ENCODE data around the gene LRRC59. TPM values are rescaled to one million over a fixed set of nuclear protein-coding genes. Genes with fewer than 3 reads are reported as not detected.
"Not testable (repeated sequence)": the region's sequence is repeated elsewhere in the genome, so short reads cannot be mapped to it uniquely, and the experiment has no call there.

Gene LRRC59
- total RNA-seq, 1 donor from 2014 or later = 56.8 TPM

GRCh38 chr17:50424996-50425681, 27.8 kb upstream of the LRRC59 start:
- DNase-seq (ENCODE audit: low spot score) = no peak

DNA sequence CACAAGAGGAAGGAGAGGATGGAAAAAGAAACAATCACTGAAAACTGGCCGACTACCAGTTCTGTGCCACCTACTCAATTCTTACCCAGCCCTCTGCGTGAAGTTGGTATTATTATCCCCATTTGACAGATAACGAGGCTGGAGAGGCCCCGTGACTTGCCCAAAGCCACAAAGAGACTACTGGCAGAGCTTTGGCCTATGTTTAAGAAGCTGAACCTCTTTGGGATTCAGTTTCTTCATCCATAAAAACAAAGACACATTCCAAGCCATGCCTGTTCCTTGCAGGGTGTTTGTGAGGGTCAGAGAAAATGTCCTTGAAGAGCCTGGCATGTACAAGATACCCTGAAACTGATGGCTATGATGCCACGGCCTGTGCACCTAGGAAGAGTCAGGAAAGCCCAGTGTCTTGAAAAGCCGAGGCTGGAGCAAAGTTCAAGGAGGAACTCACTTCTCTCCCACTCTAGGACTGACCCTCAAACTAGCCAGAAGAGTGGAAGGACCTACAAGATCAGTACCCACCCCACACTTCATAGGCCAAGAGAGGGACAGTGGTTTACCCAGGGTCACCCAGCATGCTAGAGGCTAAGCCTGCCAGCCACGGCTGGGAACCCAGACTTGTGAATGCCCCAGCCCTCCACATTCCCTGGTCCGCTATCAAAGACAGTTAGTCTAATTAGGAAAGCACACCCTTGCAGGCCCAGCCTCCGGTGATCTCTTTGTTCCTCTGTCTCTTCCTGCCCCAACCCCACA, 27.1 kb upstream of the LRRC59 start:
- no peak for DNase-seq (ENCODE audit: low spot score)

- peak; percentile 48 for DNase-seq (ENCODE audit: low spot score)
Measured at GRCh38 chr17:50423553-50424159, 26.3 kb upstream of the LRRC59 start.

DNA sequence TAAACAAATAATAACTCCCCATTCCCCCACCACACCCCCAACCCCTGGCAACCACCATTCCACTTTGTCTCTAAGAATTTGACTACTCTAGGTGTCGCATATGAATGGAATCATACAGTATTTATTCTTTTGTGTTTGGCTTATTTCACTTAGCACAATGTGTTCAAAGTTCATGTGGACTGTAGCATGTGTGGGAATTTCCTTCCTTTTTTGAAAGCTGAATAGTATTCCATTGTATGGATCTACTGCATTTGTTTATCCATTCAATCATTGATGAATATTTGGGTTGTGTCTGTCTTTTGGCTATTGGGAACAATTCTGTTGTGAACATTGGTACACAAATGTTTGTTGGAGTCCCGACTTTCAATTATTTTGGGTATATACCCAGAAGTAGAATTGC, 25.4 kb upstream of the LRRC59 start:
- no peak for DNase-seq (ENCODE audit: low spot score)

DNA sequence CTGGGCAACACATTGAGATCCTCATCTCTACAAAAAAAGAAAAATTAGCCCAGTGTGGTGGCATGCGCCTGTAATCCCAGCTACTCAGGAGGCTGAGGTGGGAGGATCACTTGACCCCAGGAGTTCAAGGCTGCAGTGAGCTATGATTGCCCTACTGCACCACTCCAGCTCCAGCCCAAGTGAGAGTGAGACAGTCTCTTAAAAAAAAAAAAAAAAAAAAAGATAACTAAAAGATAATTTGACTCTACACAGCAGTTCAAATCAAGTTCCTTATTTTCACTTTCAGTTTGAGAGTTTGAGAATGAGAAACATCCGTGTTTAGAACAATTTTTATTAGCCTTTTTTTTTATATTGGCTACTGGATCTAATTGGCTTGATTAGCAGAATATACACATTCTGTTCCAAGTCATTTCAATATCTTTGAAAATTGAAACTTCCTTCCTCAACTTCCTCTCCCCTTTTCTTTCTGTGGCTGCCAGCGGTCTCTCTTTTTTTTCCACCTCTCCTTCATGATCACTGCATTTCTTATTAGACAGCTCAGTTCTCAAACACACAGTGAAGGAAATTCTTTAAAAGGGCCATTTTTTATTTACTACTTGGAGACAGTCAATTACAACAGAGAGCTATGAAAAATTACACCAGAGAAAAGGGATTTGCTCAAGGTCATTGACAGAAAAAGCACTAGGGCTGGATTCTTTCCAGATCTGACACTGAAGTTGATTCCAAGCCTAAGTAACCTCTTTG, 24.2 kb upstream of the LRRC59 start:
- no peak for DNase-seq (ENCODE audit: low spot score)

DNA sequence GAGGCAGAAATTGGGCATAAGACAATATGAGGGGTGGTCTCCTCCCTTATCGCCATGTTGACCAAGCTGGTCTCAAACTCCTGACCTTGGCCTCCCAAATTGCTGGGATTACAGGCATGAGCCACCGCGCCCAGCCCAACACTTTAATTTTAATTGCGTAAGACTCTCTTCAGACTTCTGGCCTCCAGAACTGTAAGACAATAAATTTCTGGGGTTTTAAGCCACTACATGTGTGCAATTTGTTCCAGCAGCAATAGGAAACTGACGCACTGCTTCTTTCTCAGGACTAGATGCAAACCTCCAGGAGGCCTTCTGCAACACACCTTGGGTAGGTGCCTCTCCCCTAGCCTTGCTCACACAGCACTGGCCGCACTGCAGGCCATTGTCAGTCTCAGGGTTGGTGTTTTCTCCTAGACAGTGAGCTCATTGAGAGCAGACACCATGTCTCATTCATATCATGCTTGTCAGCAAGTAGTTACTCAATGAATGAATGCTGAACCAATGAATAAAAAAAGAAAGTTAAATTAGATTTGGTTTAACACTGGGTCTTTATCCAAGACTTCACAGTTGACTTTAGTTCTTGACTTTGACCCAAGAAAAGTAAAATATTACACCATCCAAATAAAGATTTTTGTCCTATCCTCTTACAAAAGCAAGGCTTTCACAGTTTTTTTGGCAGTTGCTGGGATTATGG, 23.2 kb upstream of the LRRC59 start:
- no peak for DNase-seq (ENCODE audit: low spot score)

- not testable (repeated sequence) for DNase-seq (ENCODE audit: low spot score)
Measured at GRCh38 chr17:50419577-50419976, 22.3 kb upstream of the LRRC59 start.

DNA sequence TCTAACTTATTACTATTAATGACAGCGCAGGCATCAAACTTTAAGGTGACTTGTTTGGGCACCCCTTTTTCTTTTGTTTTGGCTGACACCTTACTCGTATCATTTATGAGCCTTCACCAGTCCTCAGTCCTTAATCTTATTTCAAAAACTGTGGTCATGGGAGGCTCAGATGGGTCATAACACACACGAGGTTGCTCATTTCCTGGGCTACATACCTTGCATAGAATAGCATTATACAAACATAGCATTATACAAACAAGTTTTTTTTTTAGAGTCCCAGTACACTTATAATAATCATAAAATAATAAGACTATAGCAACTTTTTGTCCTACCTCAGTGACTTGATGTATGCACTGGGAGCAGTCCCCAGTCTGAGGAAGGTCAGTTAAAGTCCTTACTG, 17.5 kb upstream of the LRRC59 start:
- no peak for DNase-seq (ENCODE audit: low spot score)

DNA sequence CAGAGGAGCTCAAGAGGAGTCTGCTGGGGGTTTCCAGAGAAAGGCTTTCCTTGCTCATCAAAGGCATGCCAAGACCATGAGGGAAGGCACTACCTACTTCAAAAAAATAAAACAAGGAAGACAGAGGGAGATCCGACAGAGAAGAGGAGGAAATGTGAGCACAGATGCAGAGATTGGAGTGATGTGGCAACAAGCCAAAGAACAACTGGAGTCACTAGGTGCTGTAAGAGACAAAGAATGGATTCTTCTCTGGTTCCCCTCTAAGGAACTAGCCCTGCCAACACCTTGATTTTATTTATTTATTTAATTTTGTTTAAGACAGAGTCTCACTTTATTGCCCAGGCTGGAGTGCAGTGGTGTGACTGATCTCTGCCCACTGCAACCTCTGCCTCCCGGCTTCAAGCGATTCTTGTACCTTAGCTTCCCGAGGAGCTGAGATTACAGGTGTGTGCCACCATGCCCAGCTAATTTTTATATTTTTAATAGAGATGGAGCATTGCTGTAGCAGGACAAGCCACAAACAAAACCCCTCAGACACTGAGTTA, 14.9 kb upstream of the LRRC59 start:
- no peak for DNase-seq (ENCODE audit: low spot score)

DNA sequence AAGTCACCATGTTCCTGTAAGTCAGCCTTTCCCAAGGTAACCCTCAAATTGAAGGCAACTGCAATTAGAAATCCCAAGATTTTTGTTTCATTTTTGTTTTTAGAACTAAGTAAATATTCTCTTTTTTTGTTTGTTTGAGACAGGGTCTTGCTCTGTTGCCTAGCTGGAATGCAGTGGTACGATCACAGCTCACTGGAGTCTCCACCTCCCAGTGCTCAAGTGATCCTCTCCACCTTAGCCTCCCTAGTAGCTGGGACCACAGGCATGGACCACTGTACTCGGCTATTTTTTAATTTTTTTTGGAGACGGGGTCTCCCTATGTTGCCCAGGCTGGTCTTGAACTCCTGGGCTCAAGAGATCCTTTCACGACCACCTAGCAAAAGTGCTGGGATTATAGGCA, 10.6 kb upstream of the LRRC59 start:
- DNase-seq (ENCODE audit: low spot score) = no peak

GRCh38 chr17:50406578-50406977, 9.3 kb upstream of the LRRC59 start:
- DNase-seq (ENCODE audit: low spot score) = no peak

GRCh38 chr17:50405351-50405750, 8.0 kb upstream of the LRRC59 start:
- not testable (repeated sequence) for DNase-seq (ENCODE audit: low spot score)

- not testable (repeated sequence) for DNase-seq (ENCODE audit: low spot score)
Measured at GRCh38 chr17:50399591-50399990, 2.3 kb upstream of the LRRC59 start.

DNA sequence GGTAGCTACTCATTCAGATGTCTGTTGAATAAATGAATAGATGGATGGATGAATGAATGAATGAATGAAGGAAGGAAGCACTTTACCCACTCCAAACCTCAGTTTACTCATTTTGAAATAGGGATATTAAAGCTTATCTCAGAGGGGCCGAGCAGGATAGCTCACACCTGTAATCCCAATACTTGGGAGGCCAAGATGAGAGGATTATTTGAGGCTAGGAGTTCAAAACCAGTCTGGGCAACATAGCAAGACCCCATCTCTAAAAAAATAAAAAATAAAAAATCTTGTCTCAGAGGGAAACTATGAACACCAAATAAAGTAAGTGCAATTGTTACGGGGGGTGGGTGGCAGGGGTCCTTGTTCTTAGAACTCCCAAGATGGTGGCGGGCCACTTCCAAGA, 1.3 kb upstream of the LRRC59 start:
- DNase-seq (ENCODE audit: low spot score) = not testable (repeated sequence)

GRCh38 chr17:50397919-50398285, 579 bp upstream of the LRRC59 start:
- no peak for DNase-seq (ENCODE audit: low spot score)

- DNase-seq (ENCODE audit: low spot score) = peak; percentile 40
Measured at GRCh38 chr17:50396261-50397110, 837 bp downstream of the LRRC59 start.

GRCh38 chr17:50394711-50395110, 2.6 kb downstream of the LRRC59 start:
- no peak for DNase-seq (ENCODE audit: low spot score)

- DNase-seq (ENCODE audit: low spot score) = no peak
Measured at GRCh38 chr17:50393700-50394099, 3.6 kb downstream of the LRRC59 start.

DNA sequence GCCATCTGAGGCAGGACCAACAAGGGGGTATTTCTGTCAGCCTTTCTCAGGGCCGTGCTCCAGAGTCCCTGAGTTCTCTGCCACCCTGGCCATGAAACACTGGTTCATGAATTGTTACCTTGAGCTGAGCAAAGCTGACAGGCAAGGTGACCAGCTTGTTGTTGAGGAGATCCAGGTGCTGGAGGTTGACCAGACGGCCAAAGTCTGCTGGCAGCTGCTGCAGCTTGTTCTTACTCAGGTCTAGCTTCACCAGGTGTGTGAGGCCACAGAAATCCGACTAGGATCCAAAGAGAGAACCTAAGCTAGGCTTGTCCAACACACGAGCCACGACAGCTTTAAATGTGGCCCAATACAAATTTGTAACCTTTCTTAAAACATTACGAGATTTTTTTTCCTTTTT, 4.7 kb downstream of the LRRC59 start:
- DNase-seq (ENCODE audit: low spot score) = no peak

GRCh38 chr17:50389534-50389933, 7.8 kb downstream of the LRRC59 start:
- no peak for DNase-seq (ENCODE audit: low spot score)
